HK-2 (cell line): ENCODE results near the gene MRPL23.
"Not testable (repeated sequence)": the region's sequence is repeated elsewhere in the genome, so short reads cannot be mapped to it uniquely, and the experiment has no call there.

Experiments
- DNase-seq: peaks from one replicate; pipeline ENCODE4 v3.0.0-alpha.2; 2018; ENCODE audit not compliant: unreplicated experiment

The MRPL23 gene

GRCh38 chr11:1933416-1934334 lies 13.5 kb upstream of the MRPL23 start:
- DNase-seq, result no peak

- no peak for DNase-seq
Observed at GRCh38 chr11:1934335-1935155, 12.6 kb upstream of the MRPL23 start.

- DNase-seq, result no peak
Observed at GRCh38 chr11:1935156-1936071, 11.7 kb upstream of the MRPL23 start.

GRCh38 chr11:1936072-1936780 lies 10.9 kb upstream of the MRPL23 start:
- no peak for DNase-seq

GRCh38 chr11:1936781-1937615 lies 10.1 kb upstream of the MRPL23 start:
- DNase-seq, result no peak

- no peak for DNase-seq
Observed at GRCh38 chr11:1937616-1938342, 9.4 kb upstream of the MRPL23 start.

GRCh38 chr11:1938343-1939005 lies 8.7 kb upstream of the MRPL23 start:
- DNase-seq, result no peak

- DNase-seq, result no peak
Observed at GRCh38 chr11:1939006-1939625, 8.0 kb upstream of the MRPL23 start.

GRCh38 chr11:1939788-1940187 lies 7.3 kb upstream of the MRPL23 start:
- DNase-seq, result not testable (repeated sequence)

- no peak for DNase-seq
Observed at GRCh38 chr11:1942558-1943260, 4.4 kb upstream of the MRPL23 start.

- DNase-seq, result no peak
Observed at GRCh38 chr11:1943576-1943975, 3.6 kb upstream of the MRPL23 start.

- DNase-seq, result no peak
Observed at GRCh38 chr11:1943977-1944376, 3.2 kb upstream of the MRPL23 start.

GRCh38 chr11:1947592-1948237 lies 583 bp downstream of the MRPL23 start:
- no peak for DNase-seq

- DNase-seq, result no peak
Observed at GRCh38 chr11:1948389-1948788, 1.3 kb downstream of the MRPL23 start.

- no peak for DNase-seq
Observed at GRCh38 chr11:1949302-1949701, 2.2 kb downstream of the MRPL23 start.

GRCh38 chr11:1949922-1950321 lies 2.8 kb downstream of the MRPL23 start:
- DNase-seq, result no peak

- no peak for DNase-seq
Observed at GRCh38 chr11:1952806-1953482, 5.8 kb downstream of the MRPL23 start.
